Mesenchymal stem cell (in vitro differentiated cells and primary cell): ENCODE measurements around the gene CYB561A3. TPM values are rescaled to one million over a fixed set of nuclear protein-coding genes. Genes with fewer than 3 reads are reported as not detected.
A peak's percentile ranks its signal among the peaks of the same experiment; 100 is the strongest.

Experiments
- DNase-seq: peaks from one replicate; pipeline ENCODE4 v3.0.0-alpha.2; 2013
- H2AFZ ChIP-seq: one replicate; pipeline ENCODE4 v1.6.1; 2013; ENCODE audit warnings: low read depth, mild to moderate bottlenecking, control low read depth, inconsistent platforms, low read length, moderate library complexity
- H2AK5ac ChIP-seq: 2 replicates; pipeline ENCODE4 v1.6.1; 2013; ENCODE audit warnings: low read length, moderate library complexity, mild to moderate bottlenecking, inconsistent platforms; ENCODE audit not compliant: severe bottlenecking
- H2BK120ac ChIP-seq: one replicate; pipeline ENCODE4 v1.6.1; 2013; ENCODE audit warnings: low read depth, mild to moderate bottlenecking, inconsistent platforms, low read length, moderate library complexity
- H2BK12ac ChIP-seq, 2 experiments: one replicate each; pipeline ENCODE4 v1.6.1; 2013; ENCODE audit warnings: inconsistent platforms in 2 of 2, low read length in 2 of 2, mild to moderate bottlenecking in 2 of 2, moderate library complexity in 2 of 2, control low read depth in 1 of 2
- H2BK15ac ChIP-seq: one replicate; pipeline ENCODE4 v1.6.1; 2013; ENCODE audit warnings: mild to moderate bottlenecking, low read depth, inconsistent platforms; ENCODE audit not compliant: poor library complexity, severe bottlenecking
- H2BK5ac ChIP-seq: 2 replicates; pipeline ENCODE4 v1.6.1; 2013; ENCODE audit warnings: low read depth, mild to moderate bottlenecking, low read length, control low read depth, inconsistent platforms; ENCODE audit not compliant: poor library complexity, severe bottlenecking
- H3K14ac ChIP-seq, 2 experiments: one replicate each; pipeline ENCODE4 v1.6.1; 2013; ENCODE audit warnings: inconsistent platforms in 2 of 2, low read length in 2 of 2, control low read depth in 1 of 2, mild to moderate bottlenecking in 1 of 2, moderate library complexity in 1 of 2
- H3K18ac ChIP-seq, 2 experiments: one replicate each; pipeline ENCODE4 v1.6.1; 2013; ENCODE audit warnings: inconsistent platforms in 2 of 2, low read length in 2 of 2, control low read depth in 1 of 2, low read depth in 1 of 2, mild to moderate bottlenecking in 1 of 2
- H3K23ac ChIP-seq, 2 experiments: one replicate each; pipeline ENCODE4 v1.6.1; 2013; ENCODE audit warnings: inconsistent platforms in 2 of 2, low read length in 2 of 2, mild to moderate bottlenecking in 2 of 2, moderate library complexity in 2 of 2, control low read depth in 1 of 2
- H3K27ac ChIP-seq: 2 replicates; pipeline ENCODE4 v1.5.1; 2013; ENCODE audit warnings: mild to moderate bottlenecking, moderate library complexity, low read length, control low read depth, inconsistent platforms; ENCODE audit not compliant: poor library complexity, severe bottlenecking
- H3K27me3 ChIP-seq, 2 experiments: 2 replicates each; pipeline versions ENCODE4 v1.6.1 to v1.7.0; 2013; ENCODE audit warnings: low read length in 2 of 2, mild to moderate bottlenecking in 2 of 2, moderate library complexity in 2 of 2, control low read depth in 1 of 2, inconsistent platforms in 1 of 2; ENCODE audit not compliant: control insufficient read depth in 1 of 2, insufficient read depth in 1 of 2
- H3K36me3 ChIP-seq, 2 experiments: 2 replicates each; pipeline versions ENCODE4 v1.6.1 to v1.7.0; 2013; ENCODE audit warnings: low read length in 2 of 2, control low read depth in 1 of 2, inconsistent platforms in 1 of 2, low read depth in 1 of 2, mild to moderate bottlenecking in 1 of 2; ENCODE audit not compliant: insufficient read depth in 2 of 2, control insufficient read depth in 1 of 2
- H3K4ac ChIP-seq, 2 experiments: one replicate each; pipeline ENCODE4 v1.6.1; 2013; ENCODE audit warnings: inconsistent platforms in 2 of 2, low read length in 2 of 2, mild to moderate bottlenecking in 2 of 2, moderate library complexity in 2 of 2, control low read depth in 1 of 2, low read depth in 1 of 2
- H3K4me1 ChIP-seq: 2 replicates; pipeline ENCODE4 v1.6.1; 2013; ENCODE audit warnings: low read depth, low read length, control low read depth; ENCODE audit not compliant: control insufficient read depth, insufficient read depth
- H3K4me2 ChIP-seq: 2 replicates; pipeline ENCODE4 v1.6.1; 2013; ENCODE audit warnings: low read length, mild to moderate bottlenecking, inconsistent platforms; ENCODE audit not compliant: poor library complexity, severe bottlenecking
- H3K4me3 ChIP-seq, 2 experiments: 2 replicates each; pipeline versions ENCODE4 v1.5.1 to v1.7.0; 2013; ENCODE audit warnings: low read length in 2 of 2, mild to moderate bottlenecking in 2 of 2, control low read depth in 1 of 2, low read depth in 1 of 2; ENCODE audit not compliant: insufficient read depth in 1 of 2
- H3K79me1 ChIP-seq: replicated peaks from 2 replicates; pipeline ENCODE4 v1.6.1; 2013; ENCODE audit warnings: mild to moderate bottlenecking, control low read depth, low read length, inconsistent platforms; ENCODE audit not compliant: poor library complexity, severe bottlenecking
- H3K9ac ChIP-seq: 2 replicates; pipeline ENCODE4 v1.7.0; 2013; ENCODE audit warnings: mild to moderate bottlenecking, low read length, moderate library complexity
- H3K9me3 ChIP-seq: 2 replicates; pipeline ENCODE4 v1.7.0; 2013; ENCODE audit warnings: mild to moderate bottlenecking, low read length; ENCODE audit not compliant: control insufficient read depth
- H4K8ac ChIP-seq: one replicate; pipeline ENCODE4 v1.6.1; 2013; ENCODE audit warnings: inconsistent platforms, mild to moderate bottlenecking, low read length, moderate library complexity
- H4K91ac ChIP-seq: one replicate; pipeline ENCODE4 v1.6.1; 2013; ENCODE audit warnings: mild to moderate bottlenecking, low read length, inconsistent platforms
- WGBS: methylation state at CpG from one replicate; pipeline ENCODE4 v1.1.7; 2013; ENCODE audit warnings: mixed read lengths; 5-methylcytosine and 5-hydroxymethylcytosine counted together
- polyA plus RNA-seq, 2 experiments: library from polyadenylated mRNA; stranded (reverse); fragments of 200-250 nt; gene quantifications; one replicate each; pipeline ENCODE4 v1.2.3, GENCODE V29; 2013

CYB561A3 gene
- 33.2 TPM for polyA plus RNA-seq (2013, experiment 1 of 2)
- 32.4 TPM for polyA plus RNA-seq (2013, experiment 2 of 2)

DNA sequence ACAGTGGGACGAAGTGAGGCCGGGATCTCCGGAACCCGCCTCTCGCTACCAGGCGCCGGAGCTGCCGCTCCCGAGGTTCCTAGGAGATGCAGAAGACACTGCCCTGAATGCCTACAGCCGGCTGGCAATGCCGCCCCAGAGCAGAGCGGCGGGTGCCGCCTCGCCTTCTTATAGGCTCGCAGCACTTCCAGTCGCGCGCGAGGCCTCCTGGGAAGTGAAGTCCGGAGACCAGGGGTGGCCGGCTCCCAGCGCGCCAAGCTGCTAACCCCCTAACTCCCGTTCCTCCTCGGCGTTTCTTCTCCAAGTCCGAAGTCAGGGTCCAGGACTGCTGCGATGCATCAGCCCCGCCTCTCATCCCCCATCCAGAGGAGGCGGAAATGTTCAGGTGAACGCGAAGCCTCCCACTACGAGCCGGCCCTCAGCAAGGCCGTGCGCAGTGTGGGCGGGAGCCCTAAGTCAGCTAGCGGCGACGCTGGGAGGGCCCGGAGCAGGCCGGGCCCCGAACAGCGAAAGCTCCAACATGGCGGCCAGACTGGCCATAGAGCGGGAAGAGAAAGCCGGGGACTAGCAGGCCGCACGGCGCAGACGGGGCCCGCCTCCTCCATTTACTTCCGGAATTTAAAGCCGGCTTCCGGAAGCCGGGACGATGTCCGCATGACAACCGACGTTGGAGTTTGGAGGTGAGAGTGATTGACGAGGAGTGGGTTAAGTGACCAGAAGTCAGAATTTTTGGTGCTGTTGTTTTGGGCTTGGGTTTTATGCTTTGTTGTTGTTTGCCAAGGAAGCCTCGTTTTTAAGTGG is at the start of gene CYB561A3, which contains the start of gene TMEM138:
CYB561A3 (minus strand) TSS at position 142 of the 801 bp plus-strand sequence. CDS start 5,169 bp downstream, outside the sequence.
TMEM138 (plus strand) TSS at position 634 of the 801 bp plus-strand sequence. CDS start 2,017 bp downstream, outside the sequence.
- H3K4ac ChIP-seq, result peak within 1 kb of the TSS; percentile 98 to 99
- H2BK5ac ChIP-seq, result peak within 1 kb of the TSS; percentile 89
- H3K14ac ChIP-seq, result peak within 1 kb of the TSS; percentile 26 to 99
- H3K18ac ChIP-seq, result peak within 1 kb of the TSS; percentile 100
- H3K27me3 ChIP-seq, result no peaks in the 10 kb centered on the region
- H2BK15ac ChIP-seq, result peak within 1 kb of the TSS; percentile 74
- H2AFZ ChIP-seq, result peak within 1 kb of the TSS; percentile 78
- peaks cover 15 to 47% of the 10 kb centered on the region in 2 experiments for H3K36me3 ChIP-seq
- peak within 1 kb of the TSS in 1 of 2 experiments; percentile 97 for H3K23ac ChIP-seq
- H4K91ac ChIP-seq, result peak within 1 kb of the TSS; percentile 99
- under 1% methylated on average over 63 of the region's 63 CpGs for WGBS
- H4K8ac ChIP-seq, result peak within 1 kb of the TSS; percentile 99
- DNase-seq, result peak; percentile 96
- peak within 1 kb of the TSS; percentile 99 for H2BK120ac ChIP-seq
- H2AK5ac ChIP-seq, result no peak within 1 kb of the TSS
- peak within 1 kb of the TSS; percentile 61 to 64 for H2BK12ac ChIP-seq
- H3K4me1 ChIP-seq, result peaks cover 3% of the 10 kb centered on the region
- peak within 1 kb of the TSS; percentile 78 to 93 for H3K4me3 ChIP-seq
- H3K9ac ChIP-seq, result peak within 1 kb of the TSS; percentile 97
- H3K79me1 ChIP-seq, result peaks cover 35% of the 10 kb centered on the region
- H3K4me2 ChIP-seq, result peak within 1 kb of the TSS; percentile 90
- H3K9me3 ChIP-seq, result no peaks in the 10 kb centered on the region
- peak within 1 kb of the TSS; percentile 99 for H3K27ac ChIP-seq

DNA sequence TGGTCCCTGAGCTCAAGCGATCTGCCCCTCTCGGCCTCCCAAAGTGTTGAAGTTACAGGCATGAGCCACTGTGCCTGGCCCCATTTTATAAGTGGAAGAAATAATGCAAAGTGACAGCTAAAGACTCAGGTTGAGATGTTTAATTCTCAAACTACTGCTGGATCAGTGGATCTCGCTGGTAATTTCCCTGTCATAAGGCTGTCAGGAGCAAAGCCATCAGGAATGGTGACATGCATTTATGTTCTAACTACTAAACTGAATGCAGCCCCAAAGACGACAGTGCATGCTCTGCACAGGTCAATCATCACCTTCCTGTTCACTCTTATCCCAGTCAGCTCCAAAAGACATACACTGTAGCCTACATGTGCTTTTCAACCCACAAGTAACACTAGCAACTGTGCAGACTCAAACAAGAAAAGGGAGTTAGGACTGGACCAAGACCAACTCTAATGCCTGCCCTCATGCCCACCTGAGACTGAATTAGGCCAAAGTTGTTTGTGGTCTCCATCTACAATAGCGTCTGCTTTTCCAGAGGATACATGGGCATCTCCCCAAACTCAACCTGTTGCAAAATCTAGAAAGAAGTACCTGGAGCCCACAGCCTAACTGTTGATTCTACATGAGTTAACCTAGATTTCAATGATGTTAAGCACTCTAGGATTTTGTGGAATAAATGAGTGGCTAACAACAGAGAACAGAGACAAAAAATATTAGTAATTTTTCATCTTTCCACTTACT is 45.5 kb upstream of the CYB561A3 start:
- Histone ChIP-seq H3K23ac (no peak overlapping the region), H2AK5ac (no peak overlapping the region), H3K36me3 (peaks cover 48 to 96% of the 10 kb centered on the region in 2 experiments), H2BK120ac (no peak overlapping the region), H3K4ac (no peak overlapping the region), H3K9ac (no peak overlapping the region), H3K27ac (no peak overlapping the region), H2BK12ac (no peak overlapping the region), H4K91ac (no peak overlapping the region), H4K8ac (no peak overlapping the region), H2BK15ac (no peak overlapping the region), H3K18ac (no peak overlapping the region), H3K4me1 (no peaks in the 10 kb centered on the region), H2BK5ac (no peak overlapping the region), H2AFZ (no peak overlapping the region), H3K27me3 (no peaks in the 10 kb centered on the region), H3K4me3 (no peak overlapping the region), H3K79me1 (peaks cover 34% of the 10 kb centered on the region), H3K4me2 (no peak overlapping the region), H3K14ac (no peak overlapping the region), H3K9me3 (no peaks in the 10 kb centered on the region)
- WGBS, result 95% methylated on average over 5 of the region's 5 CpGs
- no peak for DNase-seq

DNA sequence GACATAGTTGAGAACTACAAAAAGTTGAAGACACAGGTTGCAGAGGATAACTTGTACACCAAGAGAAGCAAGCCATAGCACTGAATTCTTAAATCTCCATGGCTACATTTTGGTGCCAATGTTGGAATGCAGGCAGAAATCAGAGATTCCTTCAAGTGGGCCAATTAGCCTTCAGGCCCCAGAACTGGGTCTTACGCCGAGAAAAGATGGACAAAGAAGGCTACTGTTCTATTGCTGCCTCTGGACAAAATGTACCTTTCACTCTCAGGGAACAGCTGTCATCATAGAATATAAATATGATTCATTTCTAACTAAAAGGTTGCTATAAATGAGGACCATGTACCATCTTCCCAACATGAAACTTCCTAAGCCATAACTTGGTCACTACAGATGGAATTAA is 44.4 kb upstream of the CYB561A3 start:
- H3K36me3 ChIP-seq, result peaks cover 45 to 96% of the 10 kb centered on the region in 2 experiments
- H3K18ac ChIP-seq, result no peak overlapping the region
- no peak overlapping the region for H3K9ac ChIP-seq
- H3K4ac ChIP-seq, result no peak overlapping the region
- H2BK120ac ChIP-seq, result no peak overlapping the region
- H3K9me3 ChIP-seq, result no peaks in the 10 kb centered on the region
- H3K4me3 ChIP-seq, result no peak overlapping the region
- H2BK12ac ChIP-seq, result no peak overlapping the region
- no peak overlapping the region for H3K23ac ChIP-seq
- H2BK5ac ChIP-seq, result no peak overlapping the region
- no peaks in the 10 kb centered on the region for H3K27me3 ChIP-seq
- H4K91ac ChIP-seq, result no peak overlapping the region
- no peaks in the 10 kb centered on the region for H3K4me1 ChIP-seq
- no peak overlapping the region for H3K4me2 ChIP-seq
- no peak overlapping the region for H2BK15ac ChIP-seq
- no peak overlapping the region for H2AK5ac ChIP-seq
- DNase-seq, result no peak
- H2AFZ ChIP-seq, result no peak overlapping the region
- 100% methylated on average over 1 of the region's 2 CpGs for WGBS
- H4K8ac ChIP-seq, result no peak overlapping the region
- H3K14ac ChIP-seq, result no peak overlapping the region
- H3K79me1 ChIP-seq, result peaks cover 30% of the 10 kb centered on the region
- H3K27ac ChIP-seq, result no peak overlapping the region

DNA sequence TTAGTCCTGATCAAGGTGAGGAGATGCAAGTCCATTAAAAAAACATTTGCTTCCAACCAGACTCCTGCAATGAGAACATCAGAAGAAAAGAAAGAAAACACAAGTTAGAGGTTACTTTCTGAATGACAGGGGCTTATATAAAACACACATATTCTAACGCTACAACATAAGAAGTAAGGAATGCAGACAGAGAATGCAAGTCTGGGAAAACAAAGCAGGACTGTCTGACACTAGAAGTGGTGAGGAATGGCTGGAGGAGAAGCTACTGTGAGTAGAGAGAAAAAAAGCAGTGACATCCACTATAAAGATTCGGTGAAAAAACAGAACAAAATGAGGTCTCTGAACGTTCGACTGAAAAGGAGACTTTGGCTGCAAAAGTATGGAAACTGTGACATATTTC is 43.0 kb upstream of the CYB561A3 start:
- Histone ChIP-seq H3K23ac (no peak overlapping the region), H3K9me3 (no peaks in the 10 kb centered on the region), H2BK15ac (no peak overlapping the region), H2BK120ac (no peak overlapping the region), H3K14ac (no peak overlapping the region), H3K18ac (no peak overlapping the region), H2AFZ (no peak overlapping the region), H4K91ac (no peak overlapping the region), H3K27me3 (no peaks in the 10 kb centered on the region), H3K4me1 (no peaks in the 10 kb centered on the region), H3K9ac (no peak overlapping the region), H3K79me1 (peaks cover 25% of the 10 kb centered on the region), H3K4me2 (no peak overlapping the region), H2AK5ac (no peak overlapping the region), H3K36me3 (peaks cover 37 to 95% of the 10 kb centered on the region in 2 experiments), H4K8ac (no peak overlapping the region), H2BK12ac (no peak overlapping the region), H3K27ac (peak overlapping the region; percentile 3), H3K4me3 (no peak overlapping the region), H2BK5ac (no peak overlapping the region), H3K4ac (no peak overlapping the region)
- WGBS, result 96% methylated on average over 4 of the region's 4 CpGs
- no peak for DNase-seq
